GM23338 (cell line): ENCODE measurements around the gene KCNAB1. TPM values are rescaled to one million over a fixed set of nuclear protein-coding genes. Genes with fewer than 3 reads are reported as not detected.

Source experiments
- ATAC-seq: fragments of 200-7000 bp; cut with Tn5 transposase; 3 replicates; pipeline ENCODE4 v1.9.1; 2020
- DNase-seq: peaks from one replicate; pipeline ENCODE4 v3.0.0-alpha.2; 2015; ENCODE audit warnings: low spot score
- H2AFZ ChIP-seq: fragments of 200-600 bp; sonication (generic); 2 replicates; pipeline ENCODE4 v1.8.0; 2016; ENCODE audit warnings: antibody characterized with exemption, mild to moderate bottlenecking, moderate library complexity
- H3F3A ChIP-seq: fragments of 200-600 bp; sonication (generic); replicated peaks from 2 replicates; pipeline ENCODE4 v1.8.0; 2017; ENCODE audit warnings: antibody characterized with exemption, mixed run types, low read depth
- H3K27ac ChIP-seq: fragments of 200-600 bp; sonication (generic); 2 replicates; pipeline ENCODE4 v1.6.1; 2016; ENCODE audit warnings: low read depth
- H3K27me3 ChIP-seq: fragments of 200-600 bp; sonication (generic); 2 replicates; pipeline ENCODE4 v1.8.0; 2016; ENCODE audit warnings: mild to moderate bottlenecking, mixed run types, moderate library complexity; ENCODE audit not compliant: insufficient read depth
- H3K36me3 ChIP-seq: fragments of 200-600 bp; sonication (generic); 2 replicates; pipeline ENCODE4 v1.8.0; 2016; ENCODE audit warnings: mild to moderate bottlenecking; ENCODE audit not compliant: insufficient read depth
- H3K4me1 ChIP-seq: fragments of 200-600 bp; sonication (generic); 2 replicates; pipeline ENCODE4 v1.8.0; 2016; ENCODE audit warnings: mild to moderate bottlenecking, moderate library complexity; ENCODE audit not compliant: insufficient read depth
- H3K4me2 ChIP-seq: fragments of 200-600 bp; sonication (generic); 2 replicates; pipeline ENCODE4 v1.7.1; 2017; ENCODE audit warnings: mixed run types
- H3K4me3 ChIP-seq: fragments of 200-600 bp; sonication (generic); 2 replicates; pipeline ENCODE4 v1.6.1; 2016; ENCODE audit warnings: mixed run types
- H3K79me2 ChIP-seq: fragments of 200-600 bp; sonication (generic); replicated peaks from 2 replicates; pipeline ENCODE4 v1.8.0; 2017; ENCODE audit warnings: mild to moderate bottlenecking; ENCODE audit not compliant: insufficient read depth
- H3K9me2 ChIP-seq: fragments of 200-600 bp; sonication (generic); 2 replicates; pipeline ENCODE4 v1.8.0; 2017; ENCODE audit not compliant: insufficient read depth
- H4K20me1 ChIP-seq: fragments of 200-600 bp; sonication (generic); replicated peaks from 2 replicates; pipeline ENCODE4 v1.8.0; 2017; ENCODE audit warnings: mild to moderate bottlenecking; ENCODE audit not compliant: insufficient read depth
- H3K27ac Mint-ChIP-seq: 2 replicates; pipeline ENCODE4 v1.8.0; 2020; ENCODE audit warnings: inconsistent platforms, mild to moderate bottlenecking, moderate library complexity, mixed read lengths
- H3K27me3 Mint-ChIP-seq: 3 replicates; pipeline ENCODE4 v1.8.0; 2022; ENCODE audit warnings: low read depth, mild to moderate bottlenecking, moderate library complexity, mixed read lengths, inconsistent platforms; ENCODE audit not compliant: insufficient read depth, poor library complexity
- H3K36me3 Mint-ChIP-seq: 3 replicates; pipeline ENCODE4 v1.8.0; 2021; ENCODE audit warnings: low read depth, mild to moderate bottlenecking, inconsistent platforms, moderate library complexity, mixed read lengths
- H3K4me1 Mint-ChIP-seq: 3 replicates; pipeline ENCODE4 v1.8.0; 2020; ENCODE audit warnings: mild to moderate bottlenecking, inconsistent platforms, mixed read lengths
- H3K4me3 Mint-ChIP-seq: 3 replicates; pipeline ENCODE4 v1.8.0; 2021; ENCODE audit warnings: moderate library complexity, mild to moderate bottlenecking, inconsistent platforms, mixed read lengths
- H3K9me3 Mint-ChIP-seq: 3 replicates; pipeline ENCODE4 v1.8.0; 2020; ENCODE audit warnings: moderate library complexity, mild to moderate bottlenecking, inconsistent platforms, mixed read lengths
- EZH2 ChIP-seq: fragments of 200-600 bp; sonication (generic); IDR thresholded peaks from one replicate; pipeline ENCODE4 v1.8.0; 2017; ENCODE audit warnings: antibody characterized with exemption, mild to moderate bottlenecking, low read depth; ENCODE audit not compliant: unreplicated experiment
- EZH2phosphoT487 ChIP-seq: fragments of 200-600 bp; sonication (generic); IDR thresholded peaks from one replicate; pipeline ENCODE4 v1.8.1; 2018; ENCODE audit warnings: antibody characterized with exemption; ENCODE audit not compliant: unreplicated experiment
- NANOG ChIP-seq: IDR thresholded peaks from 2 replicates; pipeline ENCODE4 v1.6.1; 2016; ENCODE audit warnings: antibody characterized with exemption, borderline replicate concordance
- POLR2AphosphoS5 ChIP-seq: IDR thresholded peaks from 2 replicates; pipeline ENCODE4 v1.6.1; 2016; ENCODE audit warnings: antibody characterized with exemption, low read depth
- STAT1 ChIP-seq: IDR thresholded peaks from one replicate; pipeline ENCODE4 v1.6.1; 2016; ENCODE audit warnings: antibody characterized with exemption; ENCODE audit not compliant: unreplicated experiment
- ZNF114 ChIP-seq: fragments of 250-450 bp; sonication (Bioruptor Pico); IDR thresholded peaks from 2 replicates; pipeline ENCODE4 v1.5.0; 2020; ENCODE audit warnings: mild to moderate bottlenecking, moderate library complexity
- ZNF331 ChIP-seq: fragments of 250-450 bp; sonication (Bioruptor Pico); IDR thresholded peaks from 2 replicates; pipeline ENCODE4 v1.5.0; 2020; ENCODE audit warnings: low read depth, mild to moderate bottlenecking, moderate library complexity
- polyA plus RNA-seq: library from polyadenylated mRNA; unstranded; fragments of >200 nt; fragmentation: Nextera tagmentation; extraction: Ambion mirVana; gene quantifications from 2 replicates; pipeline ENCODE4 v1.2.1, GENCODE V29; 2016
- total RNA-seq: library from RNA; depleted of rRNA; stranded (reverse); fragments of >200 nt; shearing (Covaris generic); gene quantifications from 2 replicates; pipeline ENCODE4 v1.2.3, GENCODE V29; 2014
- TF ChIP-seq, protein P1 (sequence below): fragments of 250-450 bp; sonication (Bioruptor Pico); IDR thresholded peaks from 2 replicates; pipeline ENCODE4 v1.5.0; 2020; ENCODE audit warnings: mild to moderate bottlenecking, moderate library complexity
- TF ChIP-seq, protein P2 (sequence below): IDR thresholded peaks from 2 replicates; pipeline ENCODE4 v1.6.1; 2016; ENCODE audit warnings: antibody characterized with exemption

The KCNAB1 gene
- total and polyA plus RNA-seq, 2 experiments from 2014 or later = 0.69 to 2.6 TPM

DNA sequence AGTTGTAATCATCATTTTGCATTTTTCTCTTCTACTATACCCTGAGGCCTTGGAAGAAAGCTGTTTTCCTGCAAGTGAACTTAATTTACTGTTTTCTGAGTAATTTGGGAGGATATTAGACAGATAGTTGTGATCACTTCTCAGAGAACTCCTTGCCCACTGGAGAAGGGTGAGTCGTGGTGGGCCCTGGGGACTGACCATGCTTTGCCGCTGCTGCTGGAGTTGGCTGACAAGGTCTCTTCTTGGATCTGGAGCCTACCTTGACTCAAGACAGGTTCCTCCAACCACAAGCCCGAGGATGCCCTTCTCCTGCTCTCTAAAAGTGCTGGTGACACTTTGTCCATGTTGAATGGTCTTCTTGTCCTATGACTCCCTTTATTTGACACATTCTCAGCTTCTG is 68.4 kb downstream of the KCNAB1 start (continued):
- TF ChIP-seq, protein P1, sequence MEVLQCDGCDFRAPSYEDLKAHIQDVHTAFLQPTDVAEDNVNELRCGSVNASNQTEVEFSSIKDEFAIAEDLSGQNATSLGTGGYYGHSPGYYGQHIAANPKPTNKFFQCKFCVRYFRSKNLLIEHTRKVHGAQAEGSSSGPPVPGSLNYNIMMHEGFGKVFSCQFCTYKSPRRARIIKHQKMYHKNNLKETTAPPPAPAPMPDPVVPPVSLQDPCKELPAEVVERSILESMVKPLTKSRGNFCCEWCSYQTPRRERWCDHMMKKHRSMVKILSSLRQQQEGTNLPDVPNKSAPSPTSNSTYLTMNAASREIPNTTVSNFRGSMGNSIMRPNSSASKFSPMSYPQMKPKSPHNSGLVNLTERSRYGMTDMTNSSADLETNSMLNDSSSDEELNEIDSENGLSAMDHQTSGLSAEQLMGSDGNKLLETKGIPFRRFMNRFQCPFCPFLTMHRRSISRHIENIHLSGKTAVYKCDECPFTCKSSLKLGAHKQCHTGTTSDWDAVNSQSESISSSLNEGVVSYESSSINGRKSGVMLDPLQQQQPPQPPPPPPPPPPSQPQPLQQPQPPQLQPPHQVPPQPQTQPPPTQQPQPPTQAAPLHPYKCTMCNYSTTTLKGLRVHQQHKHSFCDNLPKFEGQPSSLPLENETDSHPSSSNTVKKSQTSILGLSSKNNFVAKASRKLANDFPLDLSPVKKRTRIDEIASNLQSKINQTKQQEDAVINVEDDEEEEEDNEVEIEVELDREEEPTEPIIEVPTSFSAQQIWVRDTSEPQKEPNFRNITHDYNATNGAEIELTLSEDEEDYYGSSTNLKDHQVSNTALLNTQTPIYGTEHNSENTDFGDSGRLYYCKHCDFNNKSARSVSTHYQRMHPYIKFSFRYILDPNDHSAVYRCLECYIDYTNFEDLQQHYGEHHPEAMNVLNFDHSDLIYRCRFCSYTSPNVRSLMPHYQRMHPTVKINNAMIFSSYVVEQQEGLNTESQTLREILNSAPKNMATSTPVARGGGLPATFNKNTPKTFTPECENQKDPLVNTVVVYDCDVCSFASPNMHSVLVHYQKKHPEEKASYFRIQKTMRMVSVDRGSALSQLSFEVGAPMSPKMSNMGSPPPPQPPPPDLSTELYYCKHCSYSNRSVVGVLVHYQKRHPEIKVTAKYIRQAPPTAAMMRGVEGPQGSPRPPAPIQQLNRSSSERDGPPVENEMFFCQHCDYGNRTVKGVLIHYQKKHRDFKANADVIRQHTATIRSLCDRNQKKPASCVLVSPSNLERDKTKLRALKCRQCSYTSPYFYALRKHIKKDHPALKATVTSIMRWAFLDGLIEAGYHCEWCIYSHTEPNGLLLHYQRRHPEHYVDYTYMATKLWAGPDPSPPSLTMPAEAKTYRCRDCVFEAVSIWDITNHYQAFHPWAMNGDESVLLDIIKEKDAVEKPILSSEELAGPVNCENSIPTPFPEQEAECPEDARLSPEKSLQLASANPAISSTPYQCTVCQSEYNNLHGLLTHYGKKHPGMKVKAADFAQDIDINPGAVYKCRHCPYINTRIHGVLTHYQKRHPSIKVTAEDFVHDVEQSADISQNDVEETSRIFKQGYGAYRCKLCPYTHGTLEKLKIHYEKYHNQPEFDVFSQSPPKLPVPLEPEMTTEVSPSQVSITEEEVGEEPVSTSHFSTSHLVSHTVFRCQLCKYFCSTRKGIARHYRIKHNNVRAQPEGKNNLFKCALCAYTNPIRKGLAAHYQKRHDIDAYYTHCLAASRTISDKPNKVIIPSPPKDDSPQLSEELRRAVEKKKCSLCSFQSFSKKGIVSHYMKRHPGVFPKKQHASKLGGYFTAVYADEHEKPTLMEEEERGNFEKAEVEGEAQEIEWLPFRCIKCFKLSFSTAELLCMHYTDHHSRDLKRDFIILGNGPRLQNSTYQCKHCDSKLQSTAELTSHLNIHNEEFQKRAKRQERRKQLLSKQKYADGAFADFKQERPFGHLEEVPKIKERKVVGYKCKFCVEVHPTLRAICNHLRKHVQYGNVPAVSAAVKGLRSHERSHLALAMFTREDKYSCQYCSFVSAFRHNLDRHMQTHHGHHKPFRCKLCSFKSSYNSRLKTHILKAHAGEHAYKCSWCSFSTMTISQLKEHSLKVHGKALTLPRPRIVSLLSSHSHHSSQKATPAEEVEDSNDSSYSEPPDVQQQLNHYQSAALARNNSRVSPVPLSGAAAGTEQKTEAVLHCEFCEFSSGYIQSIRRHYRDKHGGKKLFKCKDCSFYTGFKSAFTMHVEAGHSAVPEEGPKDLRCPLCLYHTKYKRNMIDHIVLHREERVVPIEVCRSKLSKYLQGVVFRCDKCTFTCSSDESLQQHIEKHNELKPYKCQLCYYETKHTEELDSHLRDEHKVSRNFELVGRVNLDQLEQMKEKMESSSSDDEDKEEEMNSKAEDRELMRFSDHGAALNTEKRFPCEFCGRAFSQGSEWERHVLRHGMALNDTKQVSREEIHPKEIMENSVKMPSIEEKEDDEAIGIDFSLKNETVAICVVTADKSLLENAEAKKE (CRISPR knock-in tag) = no peak
- TF ChIP-seq EZH2 = no peak

DNA sequence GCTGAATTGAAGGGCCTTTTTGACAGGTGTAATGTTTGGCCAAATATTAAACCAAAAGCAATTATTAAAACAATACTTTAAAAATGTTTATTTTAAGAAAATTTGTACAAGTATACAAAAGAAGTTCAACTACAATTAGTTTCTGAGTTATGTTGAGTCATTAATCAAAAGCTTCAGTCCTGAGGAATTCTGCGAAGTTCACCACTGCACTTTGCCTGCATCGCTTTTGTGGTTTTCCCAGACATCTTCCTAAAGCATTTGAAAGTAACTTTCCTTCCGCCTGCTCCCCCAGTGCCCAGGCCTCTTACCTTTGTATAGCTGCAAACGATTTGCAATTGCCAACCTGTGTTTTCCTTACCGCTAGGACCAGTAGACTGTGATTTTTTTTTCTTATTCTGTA is 69.5 kb downstream of the KCNAB1 start:
- Histone ChIP-seq H3K36me3 (no peaks in the 10 kb centered on the region), H3K4me2 (no peak overlapping the region), H3K27me3 (no peaks in the 10 kb centered on the region), H3K79me2 (no peaks in the 10 kb centered on the region), H3K27ac (no peak overlapping the region), H3K4me1 (no peaks in the 10 kb centered on the region), H4K20me1 (no peaks in the 10 kb centered on the region), H3F3A (no peaks in the 10 kb centered on the region), H3K4me3 (no peak overlapping the region), H3K9me2 (no peaks in the 10 kb centered on the region), H2AFZ (no peak overlapping the region)
- no peak for ATAC-seq
- no peak overlapping the region for H3K4me3 Mint-ChIP-seq
- H3K9me3 Mint-ChIP-seq = peaks cover 3% of the 10 kb centered on the region; the same call in 1 of the 3 replicates
- H3K27me3 Mint-ChIP-seq = no peaks in the 10 kb centered on the region
- H3K27ac Mint-ChIP-seq = no peak overlapping the region
- no peaks in the 10 kb centered on the region for H3K4me1 Mint-ChIP-seq
- no peak for DNase-seq
- H3K36me3 Mint-ChIP-seq = no peaks in the 10 kb centered on the region
- TF ChIP-seq, protein P2, sequence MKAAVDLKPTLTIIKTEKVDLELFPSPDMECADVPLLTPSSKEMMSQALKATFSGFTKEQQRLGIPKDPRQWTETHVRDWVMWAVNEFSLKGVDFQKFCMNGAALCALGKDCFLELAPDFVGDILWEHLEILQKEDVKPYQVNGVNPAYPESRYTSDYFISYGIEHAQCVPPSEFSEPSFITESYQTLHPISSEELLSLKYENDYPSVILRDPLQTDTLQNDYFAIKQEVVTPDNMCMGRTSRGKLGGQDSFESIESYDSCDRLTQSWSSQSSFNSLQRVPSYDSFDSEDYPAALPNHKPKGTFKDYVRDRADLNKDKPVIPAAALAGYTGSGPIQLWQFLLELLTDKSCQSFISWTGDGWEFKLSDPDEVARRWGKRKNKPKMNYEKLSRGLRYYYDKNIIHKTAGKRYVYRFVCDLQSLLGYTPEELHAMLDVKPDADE = no peak
- TF ChIP-seq NANOG (no peak), ZNF114 (CRISPR knock-in tag) (no peak), ZNF331 (CRISPR knock-in tag) (no peak), EZH2phosphoT487 (no peak), POLR2AphosphoS5 (no peak), STAT1 (no peak)
- TF ChIP-seq, protein P1 (CRISPR knock-in tag) = no peak
